GM12878 (cell line): Measurements from ENCODE around the gene USP17L10. TPM values are rescaled to one million over a fixed set of nuclear protein-coding genes. Genes with fewer than 3 reads are reported as not detected.

Source experiments
- polyA plus RNA-seq, 11 experiments: library from polyadenylated mRNA; depleted of rRNA in 4 of 11; unstranded in 6 of 11; stranded (reverse) in 5 of 11; fragments of >200 nt; fragmentation: Nextera tagmentation in 4 of 11; fragmentation: Illumina TruSeq in 1 of 11; extraction: Ambion mirVana in 4 of 11; extraction: Trizol in 1 of 11; gene quantifications; 1 replicate in 1 of 11; 2 replicates in 10 of 11; pipeline versions ENCODE4 v1.2.1 to v1.2.3, GENCODE V29; 2011 to 2016; ENCODE audit warnings: inconsistent platforms in 2 of 11, missing spikeins in 2 of 11, low read depth in 1 of 11
- total RNA-seq, 4 experiments: library from RNA; depleted of rRNA in 3 of 4; stranded (reverse); fragments of >200 nt in 3 of 4; fragmentation: Illumina TruSeq in 1 of 4; extraction: Trizol in 1 of 4; gene quantifications; 2 replicates each; pipeline versions ENCODE4 v1.2.1 to v1.2.3, GENCODE V29; 2013 to 2021

The USP17L10 gene
- total and polyA plus RNA-seq, 10 of the 15 experiments (the other 5 are each of a cell fraction or from before 2014, with no cell fraction given): not detected

Other genes with a start within 250 kb of the USP17L10 start
Only the 7 nearest of the 20 such genes appear.
- gene FAM90A26, start 40.2 kb upstream of the USP17L10 start, total RNA-seq (2014; rRNA removed): not detected in 2 replicates
- not detected in 2 replicates for gene FAM90A26, start 40.2 kb upstream of the USP17L10 start, total RNA-seq (2014; rRNA removed; fragmentation: Illumina TruSeq; extraction: Trizol)
- not detected in 2 replicates for gene FAM90A26, start 40.2 kb upstream of the USP17L10 start, total RNA-seq (2021)
- gene FAM90A26, start 40.2 kb upstream of the USP17L10 start, polyA plus RNA-seq (2011; rRNA removed): not detected in 2 replicates
- gene FAM90A26, start 40.2 kb upstream of the USP17L10 start, polyA plus RNA-seq (2014; fragmentation: Illumina TruSeq; extraction: Trizol): not detected in 2 replicates
- gene FAM90A26, start 40.2 kb upstream of the USP17L10 start, polyA plus RNA-seq (2014; fragmentation: Nextera tagmentation; extraction: Ambion mirVana): not detected
- gene FAM90A26, start 40.2 kb upstream of the USP17L10 start, polyA plus RNA-seq (2014; rRNA removed): not detected in 2 replicates
- gene FAM90A26, start 40.2 kb upstream of the USP17L10 start, polyA plus RNA-seq (2016; fragmentation: Nextera tagmentation; extraction: Ambion mirVana): not detected
- not detected in 2 replicates for gene USP17L11, start 4.7 kb downstream of the USP17L10 start, total RNA-seq (2014; rRNA removed)
- not detected in 2 replicates for gene USP17L11, start 4.7 kb downstream of the USP17L10 start, total RNA-seq (2014; rRNA removed; fragmentation: Illumina TruSeq; extraction: Trizol)
- 0.28 TPM in 1 of 2 replicates, not detected in the other for gene USP17L11, start 4.7 kb downstream of the USP17L10 start, total RNA-seq (2021)
- not detected in 2 replicates for gene USP17L11, start 4.7 kb downstream of the USP17L10 start, polyA plus RNA-seq (2011; rRNA removed)
- gene USP17L11, start 4.7 kb downstream of the USP17L10 start, polyA plus RNA-seq (2014; fragmentation: Illumina TruSeq; extraction: Trizol): not detected in 2 replicates
- not detected for gene USP17L11, start 4.7 kb downstream of the USP17L10 start, polyA plus RNA-seq (2014; fragmentation: Nextera tagmentation; extraction: Ambion mirVana)
- gene USP17L11, start 4.7 kb downstream of the USP17L10 start, polyA plus RNA-seq (2014; rRNA removed): not detected in 2 replicates
- under 1 TPM; 0.25 to 0.62 TPM for gene USP17L11, start 4.7 kb downstream of the USP17L10 start, polyA plus RNA-seq (2016; fragmentation: Nextera tagmentation; extraction: Ambion mirVana)
- not detected in 2 replicates for gene USP17L12, start 9.5 kb downstream of the USP17L10 start, total RNA-seq (2014; rRNA removed)
- gene USP17L12, start 9.5 kb downstream of the USP17L10 start, total RNA-seq (2014; rRNA removed; fragmentation: Illumina TruSeq; extraction: Trizol): not detected in 2 replicates
- gene USP17L12, start 9.5 kb downstream of the USP17L10 start, total RNA-seq (2021): not detected in 2 replicates
- not detected in 2 replicates for gene USP17L12, start 9.5 kb downstream of the USP17L10 start, polyA plus RNA-seq (2011; rRNA removed)
- not detected in 2 replicates for gene USP17L12, start 9.5 kb downstream of the USP17L10 start, polyA plus RNA-seq (2014; fragmentation: Illumina TruSeq; extraction: Trizol)
- not detected for gene USP17L12, start 9.5 kb downstream of the USP17L10 start, polyA plus RNA-seq (2014; fragmentation: Nextera tagmentation; extraction: Ambion mirVana)
- gene USP17L12, start 9.5 kb downstream of the USP17L10 start, polyA plus RNA-seq (2014; rRNA removed): not detected in 2 replicates
- not detected for gene USP17L12, start 9.5 kb downstream of the USP17L10 start, polyA plus RNA-seq (2016; fragmentation: Nextera tagmentation; extraction: Ambion mirVana)
- not detected in 2 replicates for gene USP17L13, start 14.2 kb downstream of the USP17L10 start, total RNA-seq (2014; rRNA removed)
- not detected in 2 replicates for gene USP17L13, start 14.2 kb downstream of the USP17L10 start, total RNA-seq (2014; rRNA removed; fragmentation: Illumina TruSeq; extraction: Trizol)
- gene USP17L13, start 14.2 kb downstream of the USP17L10 start, total RNA-seq (2021): not detected in 2 replicates
- not detected in 2 replicates for gene USP17L13, start 14.2 kb downstream of the USP17L10 start, polyA plus RNA-seq (2011; rRNA removed)
- gene USP17L13, start 14.2 kb downstream of the USP17L10 start, polyA plus RNA-seq (2014; fragmentation: Illumina TruSeq; extraction: Trizol): not detected in 2 replicates
- gene USP17L13, start 14.2 kb downstream of the USP17L10 start, polyA plus RNA-seq (2014; fragmentation: Nextera tagmentation; extraction: Ambion mirVana): not detected
- not detected in 2 replicates for gene USP17L13, start 14.2 kb downstream of the USP17L10 start, polyA plus RNA-seq (2014; rRNA removed)
- not detected for gene USP17L13, start 14.2 kb downstream of the USP17L10 start, polyA plus RNA-seq (2016; fragmentation: Nextera tagmentation; extraction: Ambion mirVana)
- not detected in 2 replicates for gene USP17L15, start 23.7 kb downstream of the USP17L10 start, total RNA-seq (2014; rRNA removed)
- gene USP17L15, start 23.7 kb downstream of the USP17L10 start, total RNA-seq (2014; rRNA removed; fragmentation: Illumina TruSeq; extraction: Trizol): not detected in 2 replicates
- not detected in 2 replicates for gene USP17L15, start 23.7 kb downstream of the USP17L10 start, total RNA-seq (2021)
- not detected in 2 replicates for gene USP17L15, start 23.7 kb downstream of the USP17L10 start, polyA plus RNA-seq (2011; rRNA removed)
- gene USP17L15, start 23.7 kb downstream of the USP17L10 start, polyA plus RNA-seq (2014; fragmentation: Illumina TruSeq; extraction: Trizol): 0.07 TPM in 1 of 2 replicates, not detected in the other
- gene USP17L15, start 23.7 kb downstream of the USP17L10 start, polyA plus RNA-seq (2014; fragmentation: Nextera tagmentation; extraction: Ambion mirVana): under 1 TPM in 1 of 2 experiments, not detected in 1; 0.04 TPM
- 0.12 TPM in 1 of 2 replicates, not detected in the other for gene USP17L15, start 23.7 kb downstream of the USP17L10 start, polyA plus RNA-seq (2014; rRNA removed)
- not detected for gene USP17L15, start 23.7 kb downstream of the USP17L10 start, polyA plus RNA-seq (2016; fragmentation: Nextera tagmentation; extraction: Ambion mirVana)
- not detected in 2 replicates for gene USP17L17, start 33.2 kb downstream of the USP17L10 start, total RNA-seq (2014; rRNA removed)
- gene USP17L17, start 33.2 kb downstream of the USP17L10 start, total RNA-seq (2014; rRNA removed; fragmentation: Illumina TruSeq; extraction: Trizol): not detected in 2 replicates
- not detected in 2 replicates for gene USP17L17, start 33.2 kb downstream of the USP17L10 start, total RNA-seq (2021)
- not detected in 2 replicates for gene USP17L17, start 33.2 kb downstream of the USP17L10 start, polyA plus RNA-seq (2011; rRNA removed)
- gene USP17L17, start 33.2 kb downstream of the USP17L10 start, polyA plus RNA-seq (2014; fragmentation: Illumina TruSeq; extraction: Trizol): not detected in 2 replicates
- gene USP17L17, start 33.2 kb downstream of the USP17L10 start, polyA plus RNA-seq (2014; fragmentation: Nextera tagmentation; extraction: Ambion mirVana): not detected
- gene USP17L17, start 33.2 kb downstream of the USP17L10 start, polyA plus RNA-seq (2014; rRNA removed): not detected in 2 replicates
- gene USP17L17, start 33.2 kb downstream of the USP17L10 start, polyA plus RNA-seq (2016; fragmentation: Nextera tagmentation; extraction: Ambion mirVana): not detected
- not detected in 2 replicates for gene USP17L18, start 38.0 kb downstream of the USP17L10 start, total RNA-seq (2014; rRNA removed)
- gene USP17L18, start 38.0 kb downstream of the USP17L10 start, total RNA-seq (2014; rRNA removed; fragmentation: Illumina TruSeq; extraction: Trizol): not detected in 2 replicates
- gene USP17L18, start 38.0 kb downstream of the USP17L10 start, total RNA-seq (2021): not detected in 2 replicates
- not detected in 2 replicates for gene USP17L18, start 38.0 kb downstream of the USP17L10 start, polyA plus RNA-seq (2011; rRNA removed)
- not detected in 2 replicates for gene USP17L18, start 38.0 kb downstream of the USP17L10 start, polyA plus RNA-seq (2014; fragmentation: Illumina TruSeq; extraction: Trizol)
- gene USP17L18, start 38.0 kb downstream of the USP17L10 start, polyA plus RNA-seq (2014; fragmentation: Nextera tagmentation; extraction: Ambion mirVana): not detected
- not detected in 2 replicates for gene USP17L18, start 38.0 kb downstream of the USP17L10 start, polyA plus RNA-seq (2014; rRNA removed)
- not detected for gene USP17L18, start 38.0 kb downstream of the USP17L10 start, polyA plus RNA-seq (2016; fragmentation: Nextera tagmentation; extraction: Ambion mirVana)